K562 (cell line): ENCODE measurements around the gene PLEKHF1. TPM values are rescaled to one million over a fixed set of nuclear protein-coding genes. Genes with fewer than 3 reads are reported as not detected.

ENCODE experiments used
- CBX1 ChIP-seq: sonication (generic); IDR thresholded peaks from 2 replicates; pipeline ENCODE4 v1.6.1; 2016; ENCODE audit warnings: antibody characterized with exemption, low read depth, mild to moderate bottlenecking
- DACH1 ChIP-seq: fragments of 450-650 bp; IDR thresholded peaks from 2 replicates; pipeline ENCODE4 v1.6.1; 2018; ENCODE audit not compliant: partially characterized antibody
- GATA2 ChIP-seq: sonication (generic); formaldehyde crosslinking; IDR thresholded peaks from 2 replicates; pipeline ENCODE4 v1.4.0; 2020; ENCODE audit warnings: mild to moderate bottlenecking, missing genetic modification reagents
- JUNB ChIP-seq: fragments of 450-650 bp; formaldehyde crosslinking; conservative IDR thresholded peaks from 2 replicates; pipeline ENCODE4 v1.4.0; 2020; ENCODE audit warnings: mild to moderate bottlenecking
- MAFG ChIP-seq: fragments of 450-650 bp; conservative IDR thresholded peaks from 2 replicates; pipeline ENCODE4 v1.6.1; 2016; ENCODE audit warnings: missing genetic modification characterization, missing compliant biosample characterization
- MCM2 ChIP-seq: fragments of 450-650 bp; IDR thresholded peaks from 2 replicates; pipeline ENCODE4 v1.6.1; 2017; ENCODE audit warnings: low read depth, mild to moderate bottlenecking
- MTA1 ChIP-seq: fragments of 450-650 bp; IDR thresholded peaks from 2 replicates; pipeline ENCODE4 v1.6.1; 2017; ENCODE audit warnings: borderline replicate concordance
- SMARCE1 ChIP-seq: fragments of 450-650 bp; IDR thresholded peaks from 2 replicates; pipeline ENCODE4 v1.7.1; 2016; ENCODE audit warnings: mild to moderate bottlenecking
- ZNF212 ChIP-seq: fragments of 450-650 bp; formaldehyde crosslinking; IDR thresholded peaks from 2 replicates; pipeline ENCODE4 v1.4.0; 2020; ENCODE audit warnings: mild to moderate bottlenecking
- ZNF79 ChIP-seq: fragments of 250-450 bp; sonication (Bioruptor Pico); IDR thresholded peaks from 2 replicates; pipeline ENCODE4 v1.4.0; 2020; ENCODE audit warnings: low read depth, mild to moderate bottlenecking, moderate library complexity
- ZNF830 ChIP-seq: fragments of 250-450 bp; sonication (Bioruptor Pico); IDR thresholded peaks from 2 replicates; pipeline ENCODE4 v1.5.0; 2021; ENCODE audit warnings: mild to moderate bottlenecking
- polyA plus RNA-seq, 8 experiments: library from polyadenylated mRNA; depleted of rRNA in 4 of 8; stranded (reverse) in 5 of 8; unstranded in 3 of 8; fragments of >200 nt; fragmentation: Nextera tagmentation in 2 of 8; fragmentation: Illumina TruSeq in 1 of 8; extraction: Ambion mirVana in 2 of 8; extraction: Trizol in 1 of 8; gene quantifications; 2 replicates each; pipeline versions ENCODE4 v1.2.1 to v1.2.3, GENCODE V29; 2011 to 2014; ENCODE audit warnings: inconsistent platforms in 1 of 8, missing spikeins in 1 of 8
- total RNA-seq, 7 experiments: library from RNA; depleted of rRNA in 6 of 7; stranded (reverse); fragments of >200 nt in 6 of 7; fragmentation: Illumina TruSeq in 2 of 7; extraction: Trizol in 2 of 7; gene quantifications; 2 replicates each; pipeline versions ENCODE4 v1.2.1 to v1.2.3, GENCODE V29; 2011 to 2021; ENCODE audit warnings: low replicate concordance in 1 of 7
- TF ChIP-seq, protein P1 (sequence below): IDR thresholded peaks from 2 replicates; pipeline ENCODE4 v1.6.1; 2014; ENCODE audit warnings: antibody characterized with exemption
- TF ChIP-seq, protein P2 (sequence below): IDR thresholded peaks from 2 replicates; pipeline ENCODE4 v1.6.1; 2016; ENCODE audit warnings: missing genetic modification characterization, missing compliant biosample characterization
- TF ChIP-seq, protein P3 (sequence below), 2 experiments: fragments of 450-650 bp in 1 of 2; sonication (generic) in 1 of 2; formaldehyde crosslinking; conservative IDR thresholded peaks; 2 replicates each; pipeline versions ENCODE4 v1.4.0 to v1.8.1; 2020 to 2022; ENCODE audit warnings: mild to moderate bottlenecking in 1 of 2, missing genetic modification reagents in 1 of 2
- TF ChIP-seq, protein P4 (sequence below): sonication (generic); formaldehyde crosslinking; IDR thresholded peaks from 2 replicates; pipeline ENCODE4 v1.8.1; 2023; ENCODE audit warnings: mild to moderate bottlenecking, missing genetic modification reagents

The PLEKHF1 gene
- total and polyA plus RNA-seq, 9 of the 15 experiments (the other 6 are each of a cell fraction or from before 2014, with no cell fraction given), result 0.07 to 13.4 (median 3.9) TPM; not detected in 1

DNA sequence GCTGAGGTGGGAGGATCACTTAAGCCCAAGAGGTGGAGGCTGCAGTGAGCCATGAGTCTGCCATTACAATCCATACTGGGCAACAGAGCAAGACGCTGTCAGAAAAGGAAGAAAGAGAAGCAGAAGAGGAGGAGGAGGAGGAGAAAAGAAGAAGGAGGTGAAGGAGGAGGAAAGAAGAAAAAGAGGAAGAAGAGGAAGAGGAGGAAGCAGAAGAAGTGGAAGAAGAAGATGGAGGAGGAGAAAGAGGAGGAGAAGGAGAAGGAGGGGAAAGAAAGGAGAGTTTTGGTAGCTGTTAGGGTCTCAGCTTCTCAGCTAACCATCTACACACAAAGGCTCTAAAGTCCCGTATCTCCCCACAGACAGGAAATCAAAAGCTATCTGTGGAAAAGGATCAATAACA is 23.7 kb upstream of the PLEKHF1 start (continued):
- TF ChIP-seq, protein P1, sequence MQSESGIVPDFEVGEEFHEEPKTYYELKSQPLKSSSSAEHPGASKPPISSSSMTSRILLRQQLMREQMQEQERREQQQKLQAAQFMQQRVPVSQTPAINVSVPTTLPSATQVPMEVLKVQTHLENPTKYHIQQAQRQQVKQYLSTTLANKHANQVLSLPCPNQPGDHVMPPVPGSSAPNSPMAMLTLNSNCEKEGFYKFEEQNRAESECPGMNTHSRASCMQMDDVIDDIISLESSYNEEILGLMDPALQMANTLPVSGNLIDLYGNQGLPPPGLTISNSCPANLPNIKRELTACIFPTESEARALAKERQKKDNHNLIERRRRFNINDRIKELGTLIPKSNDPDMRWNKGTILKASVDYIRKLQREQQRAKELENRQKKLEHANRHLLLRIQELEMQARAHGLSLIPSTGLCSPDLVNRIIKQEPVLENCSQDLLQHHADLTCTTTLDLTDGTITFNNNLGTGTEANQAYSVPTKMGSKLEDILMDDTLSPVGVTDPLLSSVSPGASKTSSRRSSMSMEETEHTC, result no peak
- no peak for TF ChIP-seq ZNF212 (CRISPR knock-in tag)
- TF ChIP-seq, protein P2, sequence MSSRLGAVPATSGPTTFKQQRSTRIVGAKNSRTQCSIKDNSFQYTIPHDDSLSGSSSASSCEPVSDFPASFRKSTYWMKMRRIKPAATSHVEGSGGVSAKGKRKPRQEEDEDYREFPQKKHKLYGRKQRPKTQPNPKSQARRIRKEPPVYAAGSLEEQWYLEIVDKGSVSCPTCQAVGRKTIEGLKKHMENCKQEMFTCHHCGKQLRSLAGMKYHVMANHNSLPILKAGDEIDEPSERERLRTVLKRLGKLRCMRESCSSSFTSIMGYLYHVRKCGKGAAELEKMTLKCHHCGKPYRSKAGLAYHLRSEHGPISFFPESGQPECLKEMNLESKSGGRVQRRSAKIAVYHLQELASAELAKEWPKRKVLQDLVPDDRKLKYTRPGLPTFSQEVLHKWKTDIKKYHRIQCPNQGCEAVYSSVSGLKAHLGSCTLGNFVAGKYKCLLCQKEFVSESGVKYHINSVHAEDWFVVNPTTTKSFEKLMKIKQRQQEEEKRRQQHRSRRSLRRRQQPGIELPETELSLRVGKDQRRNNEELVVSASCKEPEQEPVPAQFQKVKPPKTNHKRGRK (tag), result peak; percentile 58; the same call in 1 of the 2 replicates
- no peak for TF ChIP-seq GATA2
- TF ChIP-seq, protein P3, sequence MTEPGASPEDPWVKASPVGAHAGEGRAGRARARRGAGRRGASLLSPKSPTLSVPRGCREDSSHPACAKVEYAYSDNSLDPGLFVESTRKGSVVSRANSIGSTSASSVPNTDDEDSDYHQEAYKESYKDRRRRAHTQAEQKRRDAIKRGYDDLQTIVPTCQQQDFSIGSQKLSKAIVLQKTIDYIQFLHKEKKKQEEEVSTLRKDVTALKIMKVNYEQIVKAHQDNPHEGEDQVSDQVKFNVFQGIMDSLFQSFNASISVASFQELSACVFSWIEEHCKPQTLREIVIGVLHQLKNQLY (CRISPR knock-in tag; conservative IDR thresholded peaks at IDR 0.05), result no peak
- TF ChIP-seq, protein P4, sequence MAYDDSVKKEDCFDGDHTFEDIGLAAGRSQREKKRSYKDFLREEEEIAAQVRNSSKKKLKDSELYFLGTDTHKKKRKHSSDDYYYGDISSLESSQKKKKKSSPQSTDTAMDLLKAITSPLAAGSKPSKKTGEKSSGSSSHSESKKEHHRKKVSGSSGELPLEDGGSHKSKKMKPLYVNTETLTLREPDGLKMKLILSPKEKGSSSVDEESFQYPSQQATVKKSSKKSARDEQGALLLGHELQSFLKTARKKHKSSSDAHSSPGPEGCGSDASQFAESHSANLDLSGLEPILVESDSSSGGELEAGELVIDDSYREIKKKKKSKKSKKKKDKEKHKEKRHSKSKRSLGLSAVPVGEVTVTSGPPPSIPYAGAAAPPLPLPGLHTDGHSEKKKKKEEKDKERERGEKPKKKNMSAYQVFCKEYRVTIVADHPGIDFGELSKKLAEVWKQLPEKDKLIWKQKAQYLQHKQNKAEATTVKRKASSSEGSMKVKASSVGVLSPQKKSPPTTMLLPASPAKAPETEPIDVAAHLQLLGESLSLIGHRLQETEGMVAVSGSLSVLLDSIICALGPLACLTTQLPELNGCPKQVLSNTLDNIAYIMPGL, result no peak
- no peak for TF ChIP-seq JUNB (CRISPR knock-in tag)
- TF ChIP-seq CBX1, result no peak
- TF ChIP-seq MAFG (tag), result no peak
- TF ChIP-seq ZNF79, result no peak
- 0 out of 2 replicates have a peak, but pooled peaks have one; percentile 24 for TF ChIP-seq MTA1
- TF ChIP-seq SMARCE1, result no peak
- TF ChIP-seq MCM2, result no peak
- TF ChIP-seq DACH1, result no peak
- TF ChIP-seq ZNF830, result no peak
